ENCODE results near the gene ARFGEF3.

- TF ChIP-seq CTCF (IDR thresholded peaks at IDR 0.05; ENCODE audit: low read depth, low read length) (no peak), EZH2phosphoT487 (IDR thresholded peaks at IDR 0.05; ENCODE audit: low read depth) (no peak)
These were observed 174.5 kb downstream of the ARFGEF3 start for GRCh38 chr6:138336221-138336620.
